Panc1 (cell line): ENCODE measurements around the gene ZNF710. TPM values are rescaled to one million over a fixed set of nuclear protein-coding genes. Genes with fewer than 3 reads are reported as not detected.

ENCODE experiments used
- ATAC-seq: fragments of 200-7000 bp; cut with Tn5 transposase; 2 replicates; pipeline ENCODE4 v1.9.1; 2020; ENCODE audit warnings: mild to moderate bottlenecking, moderate library complexity
- BruUV-seq: library from RNA; stranded (reverse); fragments of 400-500 nt; replicated peaks from 2 replicates; lab custom pipeline; 2021; lab: Mats Ljungman, UMichigan
- CTCF ChIA-PET: fragments of 300-600 bp; sonication (Branson Sonifier 250); formaldehyde crosslinking; loops from one replicate; lab custom pipeline; 2022; ENCODE audit warnings: antibody characterized with exemption; lab: Charles Lee
- POLR2A ChIA-PET: fragments of 300-600 bp; sonication (Branson Sonifier 250); formaldehyde crosslinking; loops from one replicate; lab custom pipeline; 2022; ENCODE audit warnings: antibody characterized with exemption; lab: Charles Lee
- DNase-seq: peaks from one replicate; pipeline ENCODE4 v3.0.0-alpha.2; 2010; ENCODE audit warnings: low read depth, low spot score
- H3K27ac ChIP-seq: 2 replicates; pipeline ENCODE4 v1.5.1; 2011; ENCODE audit warnings: mild to moderate bottlenecking, low read length, inconsistent platforms
- H3K27me3 ChIP-seq: fragments of 200-500 bp; sonication (Bioruptor generic); 2 replicates; pipeline ENCODE4 v1.6.0; 2014; ENCODE audit warnings: low read length, inconsistent platforms; ENCODE audit not compliant: control insufficient read depth, insufficient read depth
- H3K36me3 ChIP-seq: fragments of 200-500 bp; sonication (Bioruptor generic); 2 replicates; pipeline ENCODE4 v1.5.1; 2014; ENCODE audit warnings: inconsistent platforms, mild to moderate bottlenecking, low read length, moderate library complexity; ENCODE audit not compliant: control insufficient read depth, insufficient read depth
- H3K4me1 ChIP-seq: 2 replicates; pipeline ENCODE4 v1.5.1; 2011; ENCODE audit warnings: inconsistent platforms, mild to moderate bottlenecking, low read length, moderate library complexity; ENCODE audit not compliant: control insufficient read depth, insufficient read depth
- H3K4me3 ChIP-seq, 2 experiments: 2 replicates each; pipeline ENCODE4 v1.5.1; 2011 to 2012; ENCODE audit warnings: low read depth in 2 of 2, low read length in 2 of 2, mild to moderate bottlenecking in 2 of 2, inconsistent platforms in 1 of 2, moderate library complexity in 1 of 2
- H3K9me3 ChIP-seq: fragments of 200-500 bp; sonication (Bioruptor generic); 2 replicates; pipeline ENCODE4 v1.5.1; 2014; ENCODE audit warnings: low read depth, mild to moderate bottlenecking, inconsistent platforms, low read length, moderate library complexity; ENCODE audit not compliant: control insufficient read depth, insufficient read depth
- CTCF ChIP-seq: fragments of 450-650 bp; IDR thresholded peaks from 2 replicates; pipeline ENCODE4 v1.5.1; 2017; ENCODE audit warnings: mild to moderate bottlenecking
- POLR2AphosphoS5 ChIP-seq: IDR thresholded peaks from 2 replicates; pipeline ENCODE4 v1.6.1; 2012; ENCODE audit warnings: mild to moderate bottlenecking, low read depth, low read length, moderate library complexity
- REST ChIP-seq, 2 experiments: IDR thresholded peaks; 2 replicates each; pipeline ENCODE4 v1.6.1; 2011 to 2012; ENCODE audit warnings: low read depth in 2 of 2, control low read depth in 1 of 2, low read length in 1 of 2, mild to moderate bottlenecking in 1 of 2, moderate library complexity in 1 of 2; ENCODE audit not compliant: insufficient read depth in 1 of 2
- SIN3A ChIP-seq: IDR thresholded peaks from 2 replicates; pipeline ENCODE4 v1.6.1; 2012; ENCODE audit warnings: low read depth, mild to moderate bottlenecking, low read length, moderate library complexity, borderline replicate concordance; ENCODE audit not compliant: insufficient read depth
- TCF7L2 ChIP-seq: IDR thresholded peaks from 2 replicates; pipeline ENCODE4 v1.6.1; 2011; ENCODE audit warnings: mild to moderate bottlenecking, low read depth, low read length, inconsistent platforms
- in situ Hi-C: cut with HindIII; loops from 2 replicates; pipeline ENCODE4 v1.10.0; 2016; ENCODE audit warnings: low sequenced_read_pairs, low pct_unique_long_range_greater_than_20kb
- intact Hi-C: fragments of 100-400 bp; cut with micrococcal nuclease; formaldehyde crosslinking; loops from one replicate; pipeline ENCODE4 v1.10.0; 2022; ENCODE audit not compliant: unreplicated experiment
- total RNA-seq: library from RNA; stranded (reverse); gene quantifications from one replicate; pipeline ENCODE4 v1.2.1, GENCODE V29; 2021; ENCODE audit not compliant: unreplicated experiment

Gene ZNF710
- total RNA-seq, 1 experiment from 2014 or later = 15.8 TPM

GRCh38 chr15:89971592-89971997 is 29.5 kb upstream of the ZNF710 start:
- DNase-seq (peak; percentile 30), ATAC-seq (peak; percentile 98)
- TF ChIP-seq SIN3A (no peak), CTCF (peak; percentile 77)
- CTCF ChIA-PET = interaction anchor here (0.7 to 1.5 kb wide), 5 partner anchors 19 to 74 kb away, joined by 3 to 10 read pairs (median 6); no protein-coding TSS in a partner anchor
- no peaks in the 10 kb centered on the region for H3K36me3 ChIP-seq
- no peak overlapping the region for H3K4me3 ChIP-seq
- POLR2A ChIA-PET = no interaction called here
- in situ Hi-C loops (no loop called here), intact Hi-C loops (loop anchor here (2.0 kb wide), 1 partner anchor 73 kb away; no protein-coding TSS in a partner anchor)
- BruUV-seq = no TSS peak
- H3K9me3 ChIP-seq = no peaks in the 10 kb centered on the region
- H3K4me1 ChIP-seq = no peaks in the 10 kb centered on the region
- no peak overlapping the region for H3K27ac ChIP-seq
- H3K27me3 ChIP-seq = no peaks in the 10 kb centered on the region

GRCh38 chr15:89972085-89972484 is 29.0 kb upstream of the ZNF710 start:
- Histone ChIP-seq H3K36me3 (no peaks in the 10 kb centered on the region), H3K4me1 (no peaks in the 10 kb centered on the region), H3K4me3 (no peak overlapping the region), H3K27me3 (no peaks in the 10 kb centered on the region), H3K27ac (no peak overlapping the region), H3K9me3 (no peaks in the 10 kb centered on the region)
- no peak for DNase-seq
- BruUV-seq = no TSS peak
- ChIA-PET CTCF (interaction anchor here (0.6 to 1.5 kb wide), 4 partner anchors 19 to 74 kb away, joined by 3 to 10 read pairs (median 6); no protein-coding TSS in a partner anchor), POLR2A (no interaction called here)
- no peak for ATAC-seq
- intact Hi-C loops (no loop called here), in situ Hi-C loops (no loop called here)
- no peak for TF ChIP-seq POLR2AphosphoS5

- Histone ChIP-seq H3K27me3 (no peaks in the 10 kb centered on the region), H3K9me3 (no peaks in the 10 kb centered on the region), H3K4me1 (no peaks in the 10 kb centered on the region), H3K4me3 (no peak overlapping the region), H3K36me3 (no peaks in the 10 kb centered on the region), H3K27ac (no peak overlapping the region)
- no peak for ATAC-seq
- CTCF ChIA-PET = no interaction called here
- DNase-seq = no peak
- POLR2A ChIA-PET = no interaction called here
- intact Hi-C loops = no loop called here
- in situ Hi-C loops = no loop called here
- no TSS peak for BruUV-seq
- TF ChIP-seq REST (IDR thresholded peaks at IDR 0.05; ENCODE audit: insufficient read depth in 1 of 2, low read depth in 2 of 2, low read length in 1 of 2) = no peak
- TF ChIP-seq TCF7L2 = no peak
- TF ChIP-seq POLR2AphosphoS5 = no peak
- TF ChIP-seq SIN3A = no peak
These were observed 25.5 kb upstream of the ZNF710 start for GRCh38 chr15:89975482-89976245.
